GM12878 (cell line): Measurements from ENCODE around the gene CCNT2. TPM values are rescaled to one million over a fixed set of nuclear protein-coding genes. Genes with fewer than 3 reads are reported as not detected.
"Not testable (repeated sequence)": the region's sequence is repeated elsewhere in the genome, so short reads cannot be mapped to it uniquely, and the experiment has no call there.

Source experiments
- ATAC-seq: fragments of 200-7000 bp; cut with Tn5 transposase; 3 replicates; pipeline ENCODE4 v1.9.1; 2020; ENCODE audit warnings: mild to moderate bottlenecking, moderate library complexity
- BruUV-seq: library from RNA; stranded (reverse); fragments of 400-500 nt; replicated peaks from 2 replicates; lab custom pipeline; 2021; lab: Mats Ljungman, UMichigan
- CTCF ChIA-PET: fragments of 300-600 bp; sonication (Branson Sonifier 250); formaldehyde crosslinking; extraction: SDS; loops from one replicate; lab custom pipeline; 2021; ENCODE audit warnings: inconsistent platforms; lab: Yijun Ruan, JAX
- POLR2A ChIA-PET: fragments of 350-600 bp; formaldehyde crosslinking; extraction: SDS; loops from one replicate; lab custom pipeline; 2021; ENCODE audit warnings: inconsistent platforms; lab: Charles Lee
- RAD21 ChIA-PET: fragments of 300-600 bp; sonication (Branson Sonifier 250); formaldehyde crosslinking; loops from one replicate; lab custom pipeline; 2023; ENCODE audit warnings: antibody characterized with exemption; ENCODE audit not compliant: unreplicated experiment; lab: Charles Lee
- SMC1A ChIA-PET: fragments of 300-600 bp; sonication (Branson Sonifier 250); formaldehyde crosslinking; loops from one replicate; lab custom pipeline; 2023; ENCODE audit not compliant: unreplicated experiment, uncharacterized antibody; lab: Charles Lee
- DNase-seq: peaks from one replicate; pipeline ENCODE4 v3.0.0-alpha.2; 2011; ENCODE audit warnings: low read depth, low spot score
- FAIRE-seq: peaks from 3 replicates; lab custom pipeline; 2011; peaks lifted over from hg19 to GRCh38; lab: Jason Lieb, UNC
- H2AFZ ChIP-seq: 2 replicates; pipeline ENCODE4 v1.6.0; 2011; ENCODE audit warnings: low read depth, low read length, control low read depth; ENCODE audit not compliant: control insufficient read depth
- H3K27ac ChIP-seq: 2 replicates; pipeline ENCODE4 v1.5.1; 2011; ENCODE audit warnings: control low read depth; ENCODE audit not compliant: control insufficient read depth, insufficient read depth
- H3K27me3 ChIP-seq, 2 experiments: replicated peaks in 1 of 2; 2 replicates each; pipeline versions ENCODE4 v1.6.0 to v1.6.1; 2011; ENCODE audit warnings: low read length in 1 of 2; ENCODE audit not compliant: control insufficient read depth in 2 of 2, insufficient read depth in 2 of 2
- H3K36me3 ChIP-seq, 2 experiments: 2 replicates each; pipeline ENCODE4 v1.5.1; 2011; ENCODE audit warnings: low read length in 1 of 2; ENCODE audit not compliant: control insufficient read depth in 2 of 2, insufficient read depth in 2 of 2
- H3K4me1 ChIP-seq: 2 replicates; pipeline ENCODE4 v1.6.1; 2011; ENCODE audit warnings: mild to moderate bottlenecking, low read length, moderate library complexity, mixed read lengths; ENCODE audit not compliant: control insufficient read depth, insufficient read depth
- H3K4me2 ChIP-seq: 2 replicates; pipeline ENCODE4 v1.6.0; 2011; ENCODE audit warnings: control low read depth; ENCODE audit not compliant: control insufficient read depth, insufficient read depth
- H3K4me3 ChIP-seq: fragments of 200-600 bp; sonication (generic); 2 replicates; pipeline ENCODE4 v1.5.1; 2016
- H3K79me2 ChIP-seq: 2 replicates; pipeline ENCODE4 v1.6.0; 2011; ENCODE audit warnings: low read length; ENCODE audit not compliant: control insufficient read depth, insufficient read depth
- H3K9ac ChIP-seq: 2 replicates; pipeline ENCODE4 v1.8.0; 2011; ENCODE audit warnings: low read length, control low read depth, mixed read lengths; ENCODE audit not compliant: control insufficient read depth, insufficient read depth
- H3K9me3 ChIP-seq: replicated peaks from 3 replicates; pipeline ENCODE4 v1.5.1; 2011; ENCODE audit warnings: mild to moderate bottlenecking, low read length; ENCODE audit not compliant: control insufficient read depth, insufficient read depth
- H4K20me1 ChIP-seq: 2 replicates; pipeline ENCODE4 v1.6.0; 2011; ENCODE audit not compliant: control insufficient read depth, insufficient read depth
- EGR1 ChIP-seq, 2 experiments: IDR thresholded peaks; 1 replicate in 1 of 2; 2 replicates in 1 of 2; pipeline ENCODE4 v1.6.1; 2011 to 2012; ENCODE audit warnings: low read depth in 2 of 2, low read length in 2 of 2, borderline replicate concordance in 1 of 2, mild to moderate bottlenecking in 1 of 2, moderate library complexity in 1 of 2
- EP300 ChIP-seq, 2 experiments: fragments of 150-350 bp in 1 of 2; IDR thresholded peaks; 2 replicates each; pipeline ENCODE4 v1.6.1; 2011 to 2012; ENCODE audit warnings: low read depth in 2 of 2, low read length in 2 of 2, borderline replicate concordance in 1 of 2, improper control_type of control experiment in 1 of 2, inconsistent platforms in 1 of 2; ENCODE audit not compliant: control insufficient read depth in 1 of 2
- TCF3 ChIP-seq: IDR thresholded peaks from 2 replicates; pipeline ENCODE4 v1.6.1; 2012; ENCODE audit warnings: low read depth, mild to moderate bottlenecking, low read length, borderline replicate concordance; ENCODE audit not compliant: insufficient read depth
- WGBS: methylation state at CpG from one replicate; pipeline ENCODE4 v1.1.6; 2016; ENCODE audit warnings: low lambda C conversion rate; ENCODE audit not compliant: insufficient replicate concordance, insufficient coverage; ENCODE audit errors: missing lambda C conversion rate; 5-methylcytosine and 5-hydroxymethylcytosine counted together
- in situ Hi-C: fragments of 300-500 bp; cut with MboI; formaldehyde crosslinking; loops from 9 replicates; pipeline ENCODE4 v1.14.3; 2018; ENCODE audit warnings: mixed read lengths
- intact Hi-C: fragments of 100-400 bp; cut with micrococcal nuclease; formaldehyde crosslinking; loops from one replicate; pipeline ENCODE4 v1.14.2; 2022; ENCODE audit not compliant: unreplicated experiment
- polyA plus RNA-seq, 11 experiments: library from polyadenylated mRNA; depleted of rRNA in 4 of 11; unstranded in 6 of 11; stranded (reverse) in 5 of 11; fragments of >200 nt; fragmentation: Nextera tagmentation in 4 of 11; fragmentation: Illumina TruSeq in 1 of 11; extraction: Ambion mirVana in 4 of 11; extraction: Trizol in 1 of 11; gene quantifications; 1 replicate in 1 of 11; 2 replicates in 10 of 11; pipeline versions ENCODE4 v1.2.1 to v1.2.3, GENCODE V29; 2011 to 2016; ENCODE audit warnings: inconsistent platforms in 2 of 11, missing spikeins in 2 of 11, low read depth in 1 of 11
- total RNA-seq, 4 experiments: library from RNA; depleted of rRNA in 3 of 4; stranded (reverse); fragments of >200 nt in 3 of 4; fragmentation: Illumina TruSeq in 1 of 4; extraction: Trizol in 1 of 4; gene quantifications; 2 replicates each; pipeline versions ENCODE4 v1.2.1 to v1.2.3, GENCODE V29; 2013 to 2021

The CCNT2 gene
- total and polyA plus RNA-seq, 10 of the 15 experiments (the other 5 are each of a cell fraction or from before 2014, with no cell fraction given), result 6.0 to 25.6 (median 20.0) TPM

GRCh38 chr2:134975281-134976009 is 56.8 kb downstream of the CCNT2 start (continued):
- no peak for TF ChIP-seq TCF3
- no peak for TF ChIP-seq EGR1 (IDR thresholded peaks at IDR 0.05; ENCODE audit: borderline replicate concordance in 1 of 2, low read depth in 2 of 2, low read length in 2 of 2)
- TF ChIP-seq, all 136 proteins: peak for 0

GRCh38 chr2:134976074-134976702 is 57.6 kb downstream of the CCNT2 start:
- no peak for ATAC-seq
- CTCF ChIA-PET, result no interaction called here
- no peak for FAIRE-seq
- intact Hi-C loops, result no loop called here
- Histone ChIP-seq H2AFZ (no peak overlapping the region), H3K4me3 (no peak overlapping the region), H4K20me1 (no peaks in the 10 kb centered on the region), H3K36me3 (no peaks in the 10 kb centered on the region), H3K9ac (no peak overlapping the region), H3K27me3 (no peaks in the 10 kb centered on the region), H3K79me2 (no peaks in the 10 kb centered on the region), H3K4me1 (no peaks in the 10 kb centered on the region), H3K9me3 (peaks cover 19% of the 10 kb centered on the region), H3K27ac (no peak overlapping the region), H3K4me2 (no peak overlapping the region)
- SMC1A ChIA-PET, result no interaction called here
- 22% methylated on average over 3 of the region's 3 CpGs for WGBS
- in situ Hi-C loops, result loop anchor here (25.0 kb wide), 1 partner anchor 1411 kb away; no protein-coding TSS in a partner anchor
- POLR2A ChIA-PET, result no interaction called here
- no peak for DNase-seq
- TF ChIP-seq EP300 (IDR thresholded peaks at IDR 0.05; ENCODE audit: borderline replicate concordance in 1 of 2, control insufficient read depth in 1 of 2, low read depth in 2 of 2, low read length in 2 of 2), result no peak
- no TSS peak for BruUV-seq
- RAD21 ChIA-PET, result no interaction called here

DNA sequence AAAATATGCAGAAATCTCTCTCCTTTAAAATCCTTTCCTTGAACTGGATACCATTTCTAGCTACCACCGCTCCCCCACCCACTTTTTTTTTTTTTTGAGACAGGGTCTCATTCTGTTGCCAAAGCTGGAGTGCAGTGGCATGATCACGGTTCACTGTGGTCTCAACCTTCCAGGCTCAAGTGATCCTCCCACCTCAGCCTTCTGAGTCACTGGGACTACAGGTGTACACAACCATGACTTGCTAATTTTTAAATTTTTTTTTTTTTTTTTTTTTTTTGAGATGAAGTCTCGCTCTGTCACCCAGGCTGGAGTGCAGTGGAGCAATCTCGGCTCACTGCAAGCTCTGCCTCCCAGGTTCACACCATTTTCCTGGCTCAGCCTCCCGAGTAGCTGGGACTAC is 58.5 kb downstream of the CCNT2 start:
- H2AFZ ChIP-seq, H3K27me3 ChIP-seq, H3K4me3 ChIP-seq, H3K9ac ChIP-seq, H3K79me2 ChIP-seq, H3K4me1 ChIP-seq, DNase-seq, H4K20me1 ChIP-seq, FAIRE-seq, H3K4me2 ChIP-seq, ATAC-seq, intact Hi-C loops, H3K27ac ChIP-seq, BruUV-seq, H3K36me3 ChIP-seq, POLR2A ChIA-PET: not testable (repeated sequence)
- WGBS, result 35% methylated on average over 4 of the region's 5 CpGs
- peaks cover 19% of the 10 kb centered on the region for H3K9me3 ChIP-seq
- ChIA-PET SMC1A (interaction anchor here (0.7 to 1.4 kb wide), 2 partner anchors 24 to 33 kb away, joined by 3 read pairs; no protein-coding TSS in a partner anchor), RAD21 (interaction anchor here (0.8 kb wide), 1 partner anchor 11 kb away, joined by 3 read pairs; no protein-coding TSS in a partner anchor), CTCF (interaction anchor here (0.9 to 2.1 kb wide), 2 partner anchors 29 to 50 kb away, joined by 3 to 5 read pairs; no protein-coding TSS in a partner anchor)
- in situ Hi-C loops, result loop anchor here (25.0 kb wide), 1 partner anchor 1410 kb away; no protein-coding TSS in a partner anchor
